Vagina (tissue), 2 donors: ENCODE measurements around the gene SLC28A3. TPM values are rescaled to one million over a fixed set of nuclear protein-coding genes. Genes with fewer than 3 reads are reported as not detected.

ENCODE experiments used
- DNase-seq, 2 donors: peaks; one replicate each; pipeline ENCODE4 v3.0.0-alpha.2; 2017; ENCODE audit errors: extremely low spot score in 2 of 2
- H3K27ac ChIP-seq: fragments of 200-600 bp; sonication (generic); one replicate; pipeline ENCODE4 v1.5.1; 2019
- H3K27me3 ChIP-seq: fragments of 200-600 bp; sonication (generic); one replicate; pipeline ENCODE4 v1.5.1; 2019
- H3K36me3 ChIP-seq, 2 donors: fragments of 200-600 bp; sonication (generic); one replicate each; pipeline ENCODE4 v1.5.1; 2017 to 2019
- H3K4me1 ChIP-seq: fragments of 200-600 bp; sonication (generic); one replicate; pipeline ENCODE4 v1.5.1; 2019
- H3K4me3 ChIP-seq, 2 donors: fragments of 200-600 bp; sonication (generic); 1 replicate in 1 of 2; 2 replicates in 1 of 2; pipeline ENCODE4 v1.5.1; 2016 to 2019
- H3K9me3 ChIP-seq: fragments of 200-600 bp; sonication (generic); one replicate; pipeline ENCODE4 v1.5.1; 2019
- CTCF ChIP-seq, 3 experiments: fragments of 450-650 bp in 2 of 3; fragments of 200-600 bp in 1 of 3; sonication (generic) in 1 of 3; IDR thresholded peaks; one replicate each; pipeline ENCODE4 v1.5.1; 2017 to 2019; ENCODE audit warnings: antibody characterized with exemption in 3 of 3, mild to moderate bottlenecking in 2 of 3, moderate library complexity in 2 of 3
- POLR2A ChIP-seq, 2 donors: fragments of 450-650 bp; IDR thresholded peaks; one replicate each; pipeline ENCODE4 v1.6.1; 2017; ENCODE audit warnings: antibody characterized with exemption in 2 of 2, mild to moderate bottlenecking in 2 of 2, moderate library complexity in 2 of 2
- POLR2AphosphoS5 ChIP-seq, 2 donors: sonication (generic); formaldehyde crosslinking; IDR thresholded peaks; one replicate each; pipeline ENCODE4 v1.9.0; 2017; ENCODE audit warnings: antibody characterized with exemption in 2 of 2, mild to moderate bottlenecking in 2 of 2, low read depth in 1 of 2; ENCODE audit not compliant: insufficient read depth in 1 of 2
- intact Hi-C: fragments of 100-400 bp; cut with DNase I; formaldehyde crosslinking; loops from one replicate; pipeline ENCODE4 v1.15.1; 2023
- total RNA-seq: library from RNA; depleted of rRNA; stranded (reverse); fragments of >200 nt; gene quantifications from one replicate; pipeline ENCODE4 v1.2.3, GENCODE V29; 2016

Gene SLC28A3
- total RNA-seq, 1 donor from 2014 or later = 10.3 TPM

- Histone ChIP-seq H3K27ac (no peak overlapping the region), H3K4me3 (no peak overlapping the region), H3K36me3 (no peaks in the 10 kb centered on the region), H3K27me3 (no peaks in the 10 kb centered on the region), H3K9me3 (no peaks in the 10 kb centered on the region), H3K4me1 (peaks cover 2% of the 10 kb centered on the region)
- DNase-seq = no peak
- TF ChIP-seq POLR2AphosphoS5 (IDR thresholded peaks at IDR 0.05; ENCODE audit: insufficient read depth in 1 of 2, low read depth in 1 of 2) = no peak
- TF ChIP-seq CTCF (IDR thresholded peaks at IDR 0.05) = no peak
- no peak for TF ChIP-seq POLR2A (IDR thresholded peaks at IDR 0.05)
- intact Hi-C loops = no loop called here
Observed at GRCh38 chr9:84266087-84266561, 74.4 kb downstream of the SLC28A3 start.

- H3K9me3 ChIP-seq = no peaks in the 10 kb centered on the region
- peaks cover 7% of the 10 kb centered on the region for H3K4me1 ChIP-seq
- no peak for DNase-seq
- TF ChIP-seq POLR2A (IDR thresholded peaks at IDR 0.05) (no peak), POLR2AphosphoS5 (IDR thresholded peaks at IDR 0.05; ENCODE audit: insufficient read depth in 1 of 2, low read depth in 1 of 2) (no peak), CTCF (IDR thresholded peaks at IDR 0.05) (no peak)
- no peak overlapping the region for H3K27ac ChIP-seq
- H3K36me3 ChIP-seq = no peaks in the 10 kb centered on the region
- no peaks in the 10 kb centered on the region for H3K27me3 ChIP-seq
- intact Hi-C loops = loop anchor here (5.0 kb wide), 1 partner anchor 327 kb away; no protein-coding TSS in a partner anchor
- no peak overlapping the region for H3K4me3 ChIP-seq
Observed at GRCh38 chr9:84264307-84265029, 76.1 kb downstream of the SLC28A3 start.

- TF ChIP-seq CTCF (IDR thresholded peaks at IDR 0.05) (peak; percentile 64 to 88 (median 83)), POLR2A (IDR thresholded peaks at IDR 0.05) (no peak), POLR2AphosphoS5 (IDR thresholded peaks at IDR 0.05; ENCODE audit: insufficient read depth in 1 of 2, low read depth in 1 of 2) (peak in 1 of 2 donors; percentile 16)
- no peaks in the 10 kb centered on the region for H3K36me3 ChIP-seq
- peaks cover 7% of the 10 kb centered on the region for H3K4me1 ChIP-seq
- H3K27me3 ChIP-seq = no peaks in the 10 kb centered on the region
- H3K9me3 ChIP-seq = no peaks in the 10 kb centered on the region
- intact Hi-C loops = loop anchor here (5.0 kb wide), 1 partner anchor 324 kb away; no protein-coding TSS in a partner anchor
- no peak for DNase-seq
- H3K4me3 ChIP-seq = peak overlapping the region in 1 of 2 donors; percentile 20
- H3K27ac ChIP-seq = no peak overlapping the region
Observed at GRCh38 chr9:84261070-84261746, 79.3 kb downstream of the SLC28A3 start.

DNA sequence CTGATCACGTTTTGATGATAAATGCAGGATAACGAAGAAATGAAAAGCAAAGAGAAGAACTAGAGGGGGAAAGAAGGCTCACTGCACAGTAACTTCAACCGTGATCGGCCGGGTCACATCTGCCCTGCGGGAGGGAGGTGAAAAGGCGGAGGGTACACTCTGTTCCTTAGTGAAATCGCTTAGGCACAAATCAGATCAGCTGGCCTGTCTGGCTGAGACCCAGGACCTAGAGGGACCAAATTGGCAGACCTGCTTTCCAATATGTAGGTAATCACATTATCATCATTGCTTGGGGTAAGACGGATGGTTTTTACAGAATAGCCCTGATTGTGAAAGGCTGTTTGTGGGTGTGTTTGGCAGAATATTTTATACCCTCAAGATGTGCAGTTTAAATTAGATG lies 82.2 kb downstream of the SLC28A3 start:
- no peak overlapping the region for H3K27ac ChIP-seq
- TF ChIP-seq POLR2A (IDR thresholded peaks at IDR 0.05) (no peak), POLR2AphosphoS5 (IDR thresholded peaks at IDR 0.05; ENCODE audit: insufficient read depth in 1 of 2, low read depth in 1 of 2) (no peak), CTCF (IDR thresholded peaks at IDR 0.05) (no peak)
- intact Hi-C loops = no loop called here

More for the DNA sequence above, 82.2 kb downstream of the SLC28A3 start:
- no peak for DNase-seq
- no peaks in the 10 kb centered on the region for H3K27me3 ChIP-seq
- no peaks in the 10 kb centered on the region for H3K36me3 ChIP-seq
- H3K4me1 ChIP-seq = peaks cover 7% of the 10 kb centered on the region
- no peak overlapping the region for H3K4me3 ChIP-seq
- H3K9me3 ChIP-seq = no peaks in the 10 kb centered on the region
